NCI-H128 (cell line): ENCODE data around the gene WWC2.

Source experiments
- DNase-seq: peaks from one replicate; lab custom pipeline; 2025; ENCODE audit not compliant: unreplicated experiment; lab: John Stamatoyannopoulos, UW

WWC2 gene

DNA sequence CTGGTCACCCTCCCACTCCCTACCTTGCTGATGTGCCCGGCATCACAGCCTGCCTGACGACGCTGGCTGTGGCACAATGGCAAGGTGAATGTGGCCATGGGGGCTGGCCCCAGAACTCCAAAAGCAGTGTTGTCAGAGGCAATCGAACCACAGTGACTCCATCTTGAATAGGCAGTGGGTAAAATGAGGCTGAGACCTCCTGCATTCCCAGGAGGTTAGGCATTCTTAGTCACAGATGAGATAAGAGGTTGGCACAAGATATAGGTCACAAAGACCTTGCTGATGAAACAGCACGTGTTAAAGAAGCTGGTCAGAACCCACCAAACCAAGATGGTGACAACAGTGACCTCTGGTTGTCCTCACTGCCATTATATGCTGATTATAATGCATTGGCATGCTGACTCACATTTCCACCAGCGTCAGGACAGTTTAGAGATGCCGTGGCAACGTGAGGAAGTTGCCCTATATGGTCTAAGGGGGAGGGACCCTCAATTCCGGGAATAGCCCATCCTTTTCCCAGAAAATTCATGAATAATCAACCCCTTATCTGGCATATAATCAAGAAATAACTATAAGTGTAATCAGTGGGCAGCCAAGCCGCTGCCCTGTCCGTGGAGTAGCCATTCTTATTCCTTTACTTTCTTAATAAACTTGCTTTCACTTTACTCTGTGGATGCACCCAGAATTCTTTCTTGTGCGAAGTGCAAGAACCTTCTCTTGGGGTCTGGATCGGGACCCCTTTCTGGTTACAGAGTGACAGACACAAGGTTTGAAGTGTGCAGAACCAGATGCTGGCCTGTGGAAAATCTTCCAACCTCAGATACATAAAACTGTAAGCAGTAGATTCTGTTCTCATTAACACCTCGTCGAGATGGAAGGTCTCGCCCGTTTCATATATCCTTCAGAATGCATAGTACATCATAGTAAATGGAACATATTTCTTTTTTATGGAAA, 249.9 kb downstream of the WWC2 start:
- DNase-seq, result no peak

DNA sequence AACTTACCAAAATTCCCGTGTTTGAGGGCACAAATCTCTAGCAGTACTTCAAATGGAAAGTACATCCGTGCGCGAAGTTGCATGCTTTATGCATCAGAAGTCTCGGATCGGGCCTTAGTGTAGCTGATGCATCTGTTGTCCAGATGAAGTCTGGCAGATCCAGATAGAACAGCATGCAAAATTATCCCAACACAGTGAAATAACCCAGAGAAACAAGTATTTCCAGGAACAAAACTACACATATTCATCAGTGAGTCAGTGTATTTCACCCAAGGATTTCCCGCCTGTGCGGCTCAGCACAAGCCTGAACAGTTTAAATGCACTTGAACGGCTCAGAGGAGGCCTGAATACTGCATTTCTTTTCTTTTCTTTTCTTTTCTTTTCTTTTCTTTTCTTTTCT, 250.6 kb downstream of the WWC2 start:
- no peak for DNase-seq

DNA sequence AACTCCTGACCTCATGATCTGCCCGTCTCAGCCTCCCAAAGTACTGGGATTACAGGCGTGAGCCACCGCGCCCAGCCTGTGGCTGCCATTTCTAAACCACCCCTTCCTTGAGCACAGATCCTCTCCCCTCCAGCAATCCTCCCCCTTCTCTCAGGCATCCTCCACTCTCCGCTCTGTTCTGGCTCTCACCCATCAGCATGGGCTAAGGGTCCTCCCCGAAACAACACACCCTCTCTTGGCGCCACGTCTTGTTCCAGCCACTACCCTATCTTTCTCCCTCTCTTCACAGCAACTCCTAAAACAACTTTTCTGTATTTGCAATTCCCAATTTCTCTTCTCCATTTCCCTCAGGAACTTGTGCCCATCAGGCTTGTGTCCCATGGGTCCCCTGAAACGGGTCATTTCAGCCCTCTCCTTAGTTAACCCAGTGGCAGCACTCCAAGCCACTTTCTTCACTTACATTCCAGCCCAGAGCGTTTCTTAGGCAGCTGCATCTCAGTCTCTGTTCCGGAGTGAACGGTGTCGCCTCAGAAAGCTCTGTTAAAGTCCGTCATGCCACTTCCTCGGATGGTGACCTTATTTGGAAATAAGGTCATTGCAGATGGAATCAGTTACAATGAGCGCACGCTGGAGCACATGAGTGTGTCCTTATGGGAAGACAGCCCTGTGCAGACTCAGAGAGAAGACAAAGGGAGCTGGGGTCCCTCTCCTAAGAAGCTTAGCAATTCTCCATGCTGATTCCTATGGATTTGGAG, 251.4 kb downstream of the WWC2 start:
- no peak for DNase-seq

DNA sequence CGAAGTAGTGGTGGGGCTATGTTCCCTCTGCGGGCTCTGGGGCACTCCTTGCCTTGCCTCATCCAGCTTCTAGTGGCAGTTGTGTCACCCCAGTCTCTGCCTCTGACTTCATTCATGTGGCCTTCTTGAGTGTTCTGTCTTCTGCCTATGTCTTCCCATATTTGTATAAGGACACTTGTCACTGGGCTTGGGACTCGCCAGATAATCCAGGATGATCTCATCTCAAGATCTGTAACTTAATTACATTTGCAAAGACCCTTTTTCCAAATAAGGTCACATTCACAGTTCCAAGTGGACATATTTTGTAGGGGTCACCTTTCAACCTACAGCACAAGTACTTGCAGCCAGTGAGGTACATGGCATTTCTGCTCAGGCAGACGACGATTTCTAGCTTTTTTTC, 253.5 kb downstream of the WWC2 start:
- DNase-seq, result no peak

DNA sequence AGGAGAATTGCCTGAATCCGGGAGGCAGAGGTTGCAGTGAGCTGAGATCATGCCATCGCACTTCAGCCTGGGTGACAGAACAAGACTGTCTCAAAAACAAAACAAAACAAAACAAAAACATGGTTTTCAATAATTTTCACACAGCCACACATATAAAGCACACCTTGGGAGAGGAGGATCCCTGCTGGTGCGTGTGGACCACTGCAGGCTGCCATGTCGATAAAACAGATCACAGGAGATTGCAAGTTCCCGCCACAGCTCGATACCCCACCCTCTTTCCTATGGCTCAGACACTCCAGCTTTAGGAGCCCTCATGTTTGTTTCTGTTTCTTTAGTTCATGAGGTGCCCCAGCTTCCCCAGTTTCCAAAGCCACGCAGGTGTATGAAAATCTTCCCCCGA, 254.5 kb downstream of the WWC2 start:
- DNase-seq, result no peak

DNA sequence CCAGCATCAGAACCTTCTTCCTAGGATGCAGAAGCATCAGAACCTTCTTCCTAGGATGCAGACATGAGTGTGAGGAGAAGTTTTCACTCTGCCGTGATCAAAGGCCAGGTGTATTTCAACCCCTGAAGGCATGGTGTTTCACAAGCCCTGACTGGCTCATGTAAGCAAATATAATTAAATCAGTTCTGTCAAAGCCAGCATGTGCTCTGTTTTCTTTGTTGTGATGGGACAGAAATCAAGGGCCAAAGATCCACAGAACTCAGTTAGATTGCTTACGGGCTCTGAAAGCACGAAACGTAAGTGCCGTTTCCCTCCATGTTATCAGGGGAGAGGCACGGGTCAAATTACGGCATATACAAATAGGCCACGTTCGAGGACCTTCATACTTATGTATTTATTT, 255.2 kb downstream of the WWC2 start:
- DNase-seq, result no peak

DNA sequence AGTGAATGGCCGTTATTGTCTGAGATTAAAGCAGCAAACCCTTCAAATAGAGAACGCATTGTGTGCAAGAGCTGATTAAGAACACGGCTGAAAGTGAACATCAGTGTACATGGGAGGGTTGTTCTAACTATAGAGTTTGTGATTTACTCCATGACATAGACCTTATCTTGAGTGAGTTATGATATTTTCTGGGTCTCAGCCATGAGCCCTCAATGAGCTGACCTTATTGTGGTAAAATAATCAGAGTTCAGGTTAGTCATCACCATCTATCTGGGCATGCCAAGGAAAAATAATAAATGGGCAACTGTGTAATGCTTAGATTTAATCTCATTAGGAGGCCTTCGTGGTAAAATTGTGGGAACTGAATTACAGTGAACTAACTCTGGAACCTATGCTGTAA, 256.3 kb downstream of the WWC2 start:
- DNase-seq, result no peak

DNA sequence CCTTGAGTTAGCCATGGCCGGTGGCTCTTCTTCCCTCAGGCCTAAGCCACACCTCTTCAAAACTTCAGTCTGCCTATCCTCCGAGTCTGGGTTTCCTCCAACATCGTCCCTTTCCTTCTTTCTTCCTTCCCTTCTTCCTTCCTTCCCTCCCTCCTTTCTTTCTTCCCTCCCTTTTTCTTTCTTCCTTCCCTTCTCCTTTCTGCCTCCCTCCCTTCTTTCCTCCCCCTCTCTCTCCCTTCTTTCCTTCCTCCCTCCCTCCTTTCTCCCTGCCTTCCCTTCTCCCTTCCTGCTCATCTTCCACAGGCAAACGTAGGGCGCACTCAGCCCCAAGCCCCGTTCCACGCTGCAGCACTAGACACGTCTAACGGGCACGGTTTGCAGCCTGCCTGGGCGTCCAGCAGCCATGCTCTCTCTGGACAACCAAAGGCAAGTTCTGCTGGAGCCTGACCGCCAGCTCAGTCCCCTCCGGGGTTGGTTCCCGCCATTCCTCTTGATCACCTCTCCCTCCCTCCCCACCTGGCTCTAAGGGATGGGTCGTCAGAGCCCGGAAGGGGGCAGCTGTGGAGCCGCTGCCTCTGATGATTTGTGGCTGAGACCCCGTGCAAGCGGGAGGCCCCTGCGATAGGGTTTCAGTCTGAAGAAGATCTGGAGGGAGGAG, 257.2 kb downstream of the WWC2 start:
- DNase-seq, result no peak

DNA sequence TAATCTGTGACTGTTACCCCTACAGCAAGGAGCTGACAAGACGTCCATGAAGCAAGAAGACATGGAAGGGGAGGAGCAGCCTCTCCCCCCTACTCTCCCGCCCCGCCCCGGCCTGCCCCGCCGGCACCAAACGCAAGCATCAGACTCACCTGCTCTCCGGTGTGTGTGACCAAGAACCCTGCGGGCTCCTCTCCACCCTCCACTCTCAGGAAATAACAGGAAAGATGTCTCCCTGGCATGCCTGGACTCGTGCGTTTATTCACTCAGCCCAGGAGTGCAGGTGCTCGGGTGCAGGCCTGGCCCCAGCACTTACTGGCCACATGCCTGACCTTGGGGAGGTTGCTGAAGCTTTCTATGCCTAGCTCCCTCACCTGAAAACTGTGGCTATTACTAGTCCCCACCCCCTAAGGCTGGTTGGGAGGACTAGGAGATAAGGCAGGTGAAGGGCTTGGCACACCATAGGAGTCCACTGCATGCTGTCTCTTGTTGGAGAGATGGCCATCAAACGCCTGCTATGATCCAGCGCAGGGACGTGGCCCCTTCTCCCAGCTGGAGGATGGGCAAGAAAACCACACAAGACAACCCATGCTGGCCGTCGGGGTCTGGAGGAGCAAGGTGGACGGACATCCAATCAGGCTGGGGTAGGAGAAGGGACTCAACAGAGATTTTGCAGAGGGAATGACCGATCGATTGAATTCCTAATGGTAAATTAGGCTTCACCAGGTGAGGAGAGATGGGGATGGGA, 258.0 kb downstream of the WWC2 start:
- no peak for DNase-seq

DNA sequence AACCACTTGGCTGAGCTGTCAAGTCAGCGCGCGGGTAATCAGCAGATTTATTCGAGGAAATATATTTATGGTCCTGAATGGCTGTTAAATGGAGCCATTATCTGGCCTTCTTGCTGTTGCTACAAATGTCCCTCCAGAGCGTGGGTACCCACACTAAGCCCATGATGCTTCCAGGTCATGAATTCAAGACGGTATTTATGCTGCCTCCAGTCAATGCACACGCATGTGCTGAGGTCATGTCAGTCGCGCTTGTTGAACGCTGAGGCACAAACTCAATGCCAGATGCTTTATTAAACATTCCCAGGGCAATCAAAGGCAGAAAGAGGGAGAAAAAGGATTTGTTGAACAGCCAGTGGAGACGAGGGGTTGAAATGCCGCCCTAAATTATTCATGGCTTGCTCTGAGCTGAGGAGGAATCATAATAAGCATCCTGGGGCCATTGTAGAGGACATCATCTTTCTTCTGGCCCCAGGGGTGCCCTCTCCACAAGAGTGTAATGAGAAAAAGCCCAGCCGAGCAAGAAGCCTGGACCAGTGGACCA, 259.2 kb downstream of the WWC2 start:
- no peak for DNase-seq

DNA sequence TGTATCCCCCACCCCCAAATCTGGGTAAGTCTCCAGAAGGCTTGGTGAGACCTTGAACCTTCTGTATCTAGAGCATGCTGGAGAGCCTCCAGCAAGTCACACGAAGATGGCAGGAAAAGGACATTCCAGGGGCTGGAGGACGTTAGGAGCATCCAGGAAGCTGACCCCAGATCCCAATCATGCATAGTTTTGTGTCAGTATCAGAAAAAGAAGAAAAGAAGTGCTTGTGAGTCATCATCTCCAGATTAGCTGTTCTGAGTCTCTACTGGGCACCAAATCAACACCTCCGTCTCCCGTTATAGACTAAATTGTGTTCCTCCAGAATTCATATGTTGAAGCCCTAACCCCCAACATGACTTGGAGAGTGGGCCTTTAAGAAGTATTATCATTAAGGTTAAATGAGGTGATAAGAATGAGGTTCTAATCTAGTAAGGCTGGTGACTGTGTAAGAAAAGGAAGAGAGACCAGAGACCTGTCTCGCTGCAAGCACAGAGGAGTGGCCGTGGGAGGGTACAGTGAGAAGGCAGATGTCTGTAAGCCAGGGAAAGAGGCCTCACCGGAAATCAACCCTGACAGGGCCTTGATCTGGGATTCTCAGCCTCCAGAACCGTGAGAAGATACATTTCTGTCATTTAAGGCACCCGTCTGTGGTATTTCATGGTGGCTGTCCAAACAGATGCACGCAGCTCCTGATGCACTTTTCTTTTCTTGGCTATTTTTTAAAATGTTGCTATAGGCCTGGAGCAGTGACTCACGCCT, 261.3 kb downstream of the WWC2 start:
- no peak for DNase-seq

DNA sequence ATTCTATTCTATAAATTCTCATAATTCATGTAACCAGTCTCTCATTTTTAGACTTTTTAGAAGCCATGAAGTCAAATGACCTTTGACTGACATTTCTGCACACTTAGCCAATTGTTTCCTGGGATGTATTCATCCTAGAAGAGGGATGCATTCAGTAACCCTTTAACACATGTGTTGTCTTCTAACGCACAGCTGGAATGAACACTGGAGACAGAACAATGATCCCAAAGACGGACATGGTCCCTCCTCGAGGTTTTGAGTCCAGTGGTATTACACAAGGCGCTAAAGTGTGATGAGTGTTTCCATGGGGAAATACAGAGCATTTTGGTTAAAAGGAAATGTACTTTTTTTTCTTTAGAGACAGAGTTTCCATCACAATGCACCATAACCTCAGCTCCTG, 263.0 kb downstream of the WWC2 start:
- DNase-seq, result no peak

DNA sequence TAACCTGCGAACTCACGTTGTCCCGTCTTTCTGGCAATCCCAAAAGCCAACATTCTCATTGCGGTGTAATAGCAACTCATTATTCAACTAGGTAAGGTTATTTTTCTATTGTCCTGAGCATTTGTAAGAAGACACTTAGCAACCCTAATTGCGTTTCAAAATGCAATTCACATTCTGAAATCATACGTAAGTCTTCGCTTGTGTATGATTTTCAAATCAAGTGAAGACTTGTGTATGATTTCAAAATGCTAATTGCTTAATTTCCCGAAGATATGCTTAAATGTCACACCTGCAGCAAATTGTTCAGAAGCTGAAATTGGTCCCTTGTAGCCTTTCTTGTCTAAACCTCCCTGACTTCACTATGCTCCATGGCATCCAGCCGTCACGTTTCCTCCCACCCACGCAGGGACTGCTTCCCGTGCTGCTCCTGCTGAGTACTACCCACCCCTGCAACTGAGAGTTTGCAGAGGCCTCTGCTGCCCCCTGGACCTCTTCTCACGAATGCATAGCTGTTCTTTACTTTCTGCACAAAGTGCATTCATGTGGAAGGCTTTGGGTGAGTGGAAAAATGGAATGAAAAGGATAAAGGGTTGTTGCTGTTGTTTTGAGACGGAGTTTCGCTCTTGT, 264.0 kb downstream of the WWC2 start:
- DNase-seq, result no peak

DNA sequence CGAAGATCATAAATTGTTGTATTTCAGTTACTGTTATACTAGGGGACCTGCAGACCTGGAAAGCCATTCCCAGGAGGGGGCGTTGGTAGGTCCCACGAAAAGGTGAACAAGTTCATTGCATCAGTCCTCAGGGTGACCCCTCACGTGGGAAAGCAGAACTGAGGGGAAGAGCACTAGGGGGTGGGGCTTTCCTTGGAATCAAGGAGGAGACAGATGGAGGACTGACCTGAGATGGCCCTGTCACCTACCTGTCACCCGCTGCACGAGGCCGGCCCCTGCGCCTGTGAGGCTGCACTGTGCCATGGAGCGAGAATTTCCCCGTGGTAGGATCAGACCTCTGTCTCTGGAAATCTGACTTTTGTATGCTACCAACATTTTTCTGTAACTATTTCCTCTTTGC, 265.0 kb downstream of the WWC2 start:
- no peak for DNase-seq

DNA sequence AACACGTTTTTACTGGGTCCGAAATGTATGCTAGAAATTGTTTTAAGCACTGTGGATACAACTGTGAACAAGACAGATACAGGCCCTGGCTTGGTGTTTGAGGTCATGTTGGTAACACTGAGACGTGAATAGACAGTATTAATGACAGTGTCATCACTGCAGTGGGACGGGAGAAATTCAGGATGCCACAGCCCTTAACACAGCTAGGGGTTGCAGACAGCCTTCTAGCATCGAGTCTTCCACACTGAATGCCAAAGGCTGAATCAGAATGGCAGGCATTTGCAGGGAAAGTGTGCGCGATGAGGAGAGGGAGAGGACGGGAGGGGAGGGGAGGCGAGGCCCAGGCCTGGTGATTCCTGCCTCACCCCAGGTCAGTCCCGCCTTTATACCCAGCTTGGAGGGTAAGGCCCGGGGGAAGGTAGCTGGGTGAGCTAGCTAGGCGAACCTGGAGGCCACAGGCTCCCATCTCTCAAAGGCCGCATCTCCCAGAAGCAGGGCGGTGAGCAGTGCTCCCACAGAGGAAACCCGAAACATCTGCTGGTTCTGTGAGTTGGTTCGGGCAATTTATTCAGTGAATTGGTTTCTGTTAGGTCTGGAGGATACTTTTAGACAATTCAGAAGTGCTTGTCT, 267.3 kb downstream of the WWC2 start:
- DNase-seq, result no peak

DNA sequence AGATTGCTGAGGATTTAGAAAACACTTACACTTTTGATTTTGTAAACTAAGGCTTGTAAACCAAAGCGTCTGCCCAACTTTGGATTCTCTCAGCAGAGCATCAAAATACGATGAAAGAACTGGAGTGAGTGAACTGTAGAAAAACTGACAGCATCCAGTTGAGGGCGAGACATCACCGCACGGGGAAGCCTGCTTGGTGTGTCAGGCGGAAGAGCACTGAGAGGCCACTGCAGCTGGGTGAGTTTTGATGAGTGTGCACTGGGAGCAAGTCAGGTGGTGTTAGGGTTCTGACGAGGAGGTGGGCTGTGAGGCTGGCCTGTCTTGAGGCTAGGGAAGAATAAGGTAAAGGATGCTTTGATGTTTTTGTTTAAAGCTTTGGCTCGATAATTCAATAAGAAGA, 270.0 kb downstream of the WWC2 start:
- DNase-seq, result no peak
